ENCODE measurements around the gene VWA1.

DNA sequence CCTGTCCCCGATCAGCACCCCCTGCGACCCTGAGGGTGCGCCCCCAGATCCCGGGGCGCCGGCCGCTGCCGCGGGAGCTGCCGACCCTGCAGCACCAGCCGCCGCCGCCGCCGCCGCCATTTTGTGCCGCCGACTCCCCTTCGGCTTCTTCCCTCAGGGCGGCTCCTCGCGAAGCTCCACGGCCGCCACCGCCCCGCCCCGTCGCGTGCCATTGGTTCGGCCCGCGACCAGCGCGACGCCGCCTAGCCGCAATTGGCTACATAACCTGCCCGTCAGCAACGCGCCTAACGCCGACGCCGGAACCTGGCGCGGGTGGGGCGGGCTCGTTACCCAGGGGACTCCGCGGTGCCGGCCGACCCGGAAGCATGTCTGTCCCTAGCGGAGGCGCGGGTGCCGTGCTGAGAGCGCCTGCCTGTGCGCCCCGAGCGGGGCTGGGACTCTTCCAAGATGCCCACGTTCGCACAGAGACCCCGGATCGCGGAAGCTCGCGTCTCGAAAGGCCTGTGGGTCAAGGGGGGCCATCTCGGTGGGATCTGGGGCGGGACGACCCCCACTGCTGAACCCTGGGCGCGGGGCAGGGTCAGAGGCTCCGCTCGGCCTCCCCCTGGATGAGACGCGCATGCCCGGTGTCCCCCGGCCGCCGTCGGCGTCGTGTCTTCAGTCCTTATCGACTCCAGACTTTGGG, 36.2 kb upstream of the VWA1 start, which contains the start of gene CCNL2:
- TF ChIP-seq POLR2A (IDR thresholded peaks at IDR 0.05) (peak in 2 of 3 donors; percentile 61 to 63), CTCF (IDR thresholded peaks at IDR 0.05) (peak; percentile 56 to 90 (median 77))
